GM23248 (cell line): Measurements from ENCODE around the gene CRIP1. TPM values are rescaled to one million over a fixed set of nuclear protein-coding genes. Genes with fewer than 3 reads are reported as not detected.

Experiments used
- DNase-seq: peaks from one replicate; pipeline ENCODE4 v3.0.0-alpha.2; 2015
- H2AFZ ChIP-seq: fragments of 200-600 bp; sonication (generic); 2 replicates; pipeline ENCODE4 v1.6.1; 2016; ENCODE audit warnings: antibody characterized with exemption
- H3F3A ChIP-seq: fragments of 200-600 bp; sonication (generic); 2 replicates; pipeline ENCODE4 v1.6.1; 2016; ENCODE audit warnings: mild to moderate bottlenecking, antibody characterized with exemption, mixed run types; ENCODE audit not compliant: insufficient read depth
- H3K27ac ChIP-seq: fragments of 200-600 bp; sonication (generic); 2 replicates; pipeline ENCODE4 v1.5.1; 2016; ENCODE audit warnings: mild to moderate bottlenecking
- H3K27me3 ChIP-seq: fragments of 200-600 bp; sonication (generic); replicated peaks from 2 replicates; pipeline ENCODE4 v1.6.1; 2016; ENCODE audit warnings: mild to moderate bottlenecking; ENCODE audit not compliant: insufficient read depth
- H3K36me3 ChIP-seq: fragments of 200-600 bp; sonication (generic); 2 replicates; pipeline ENCODE4 v1.6.1; 2016; ENCODE audit warnings: low read depth, mild to moderate bottlenecking
- H3K4me1 ChIP-seq: fragments of 200-600 bp; sonication (generic); 2 replicates; pipeline ENCODE4 v1.6.1; 2016; ENCODE audit warnings: mild to moderate bottlenecking; ENCODE audit not compliant: insufficient read depth
- H3K4me2 ChIP-seq: fragments of 200-600 bp; sonication (generic); one replicate; pipeline ENCODE4 v1.6.1; 2016; ENCODE audit warnings: mild to moderate bottlenecking; ENCODE audit not compliant: unreplicated experiment
- H3K4me3 ChIP-seq: fragments of 200-600 bp; sonication (generic); 2 replicates; pipeline ENCODE4 v1.5.1; 2016; ENCODE audit warnings: mild to moderate bottlenecking
- H3K79me2 ChIP-seq: fragments of 200-600 bp; sonication (generic); 2 replicates; pipeline ENCODE4 v1.6.1; 2016; ENCODE audit warnings: mild to moderate bottlenecking; ENCODE audit not compliant: insufficient read depth
- H3K9ac ChIP-seq: fragments of 200-600 bp; sonication (generic); 2 replicates; pipeline ENCODE4 v1.6.1; 2016; ENCODE audit warnings: mild to moderate bottlenecking
- H3K9me2 ChIP-seq: fragments of 200-600 bp; sonication (generic); 2 replicates; pipeline ENCODE4 v1.6.1; 2016; ENCODE audit warnings: mixed run types, mild to moderate bottlenecking, moderate library complexity; ENCODE audit not compliant: insufficient read depth
- H3K9me3 ChIP-seq: fragments of 200-600 bp; sonication (generic); one replicate; pipeline ENCODE4 v1.6.1; 2017; ENCODE audit warnings: low read depth
- H4K20me1 ChIP-seq: fragments of 200-600 bp; sonication (generic); 2 replicates; pipeline ENCODE4 v1.6.0; 2016; ENCODE audit not compliant: insufficient read depth
- EZH2 ChIP-seq: fragments of 200-600 bp; sonication (generic); IDR thresholded peaks from 2 replicates; pipeline ENCODE4 v1.6.1; 2018; ENCODE audit warnings: antibody characterized with exemption, mild to moderate bottlenecking; ENCODE audit not compliant: insufficient read depth, poor library complexity, severe bottlenecking
- EZH2phosphoT487 ChIP-seq: fragments of 200-600 bp; sonication (generic); IDR thresholded peaks from 2 replicates; pipeline ENCODE4 v1.6.1; 2018; ENCODE audit warnings: antibody characterized with exemption, moderate library complexity, mild to moderate bottlenecking, low read depth; ENCODE audit not compliant: insufficient read depth
- WGBS, 2 experiments: methylation state at CpG; one replicate each; pipeline ENCODE4 v1.1.6; 2015 to 2017; ENCODE audit warnings: low lambda C conversion rate in 2 of 2, low coverage in 1 of 2; ENCODE audit errors: missing lambda C conversion rate in 2 of 2; 5-methylcytosine and 5-hydroxymethylcytosine counted together
- in situ Hi-C: fragments of 300-500 bp; cut with MboI; formaldehyde crosslinking; loops from 2 replicates; pipeline ENCODE4 v1.15.0; 2020
- polyA plus RNA-seq: library from polyadenylated mRNA; unstranded; fragments of >200 nt; fragmentation: Nextera tagmentation; extraction: Ambion mirVana; gene quantifications from 2 replicates; pipeline ENCODE4 v1.2.1, GENCODE V29; 2016
- total RNA-seq: library from RNA; depleted of rRNA; stranded (reverse); fragments of >200 nt; shearing (Covaris generic); gene quantifications from 2 replicates; pipeline ENCODE4 v1.2.3, GENCODE V29; 2014

The CRIP1 gene
- total and polyA plus RNA-seq, 2 experiments from 2014 or later = 12.3 to 32.7 TPM

DNA sequence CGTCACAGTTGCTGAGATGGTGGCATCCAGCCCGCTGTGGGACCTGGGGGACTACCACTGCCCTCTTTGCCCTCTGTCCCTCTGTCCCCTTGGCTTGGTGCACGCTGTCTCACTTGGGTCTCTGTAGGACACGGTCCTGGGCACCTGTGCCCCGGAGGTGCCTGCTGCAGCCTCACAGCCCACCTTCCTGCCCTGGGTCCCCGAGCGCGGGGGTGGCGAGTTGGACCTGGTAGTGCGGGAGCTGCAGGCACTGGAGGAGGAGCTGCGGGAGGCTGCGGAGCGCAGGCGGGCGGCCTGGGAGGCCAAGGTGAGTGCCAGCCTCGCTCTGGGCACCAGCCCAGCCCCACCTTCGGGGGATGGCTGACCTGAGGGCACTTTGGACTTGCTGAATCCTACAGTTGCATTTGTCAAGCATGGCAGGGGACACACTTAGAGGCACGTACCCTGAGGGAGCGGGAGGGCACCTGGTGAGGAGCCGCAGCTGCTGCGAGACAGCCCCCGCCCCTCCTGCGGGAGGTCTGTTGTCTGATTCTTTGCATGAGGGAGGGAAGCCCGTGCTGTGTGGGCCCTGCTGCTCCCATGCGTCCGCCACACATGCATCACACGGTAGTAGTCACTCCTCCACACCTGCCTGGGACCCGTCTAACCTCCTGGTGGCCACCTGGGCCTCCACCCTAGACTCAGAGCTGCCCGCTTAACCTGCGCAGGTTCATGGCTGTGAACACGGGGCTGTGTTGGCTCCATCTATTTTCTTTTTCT is 11.2 kb downstream of the CRIP1 start:
- Histone ChIP-seq H3K9ac (no peak overlapping the region), H3K9me2 (no peaks in the 10 kb centered on the region), H2AFZ (no peak overlapping the region), H3K9me3 (no peaks in the 10 kb centered on the region), H3K36me3 (no peaks in the 10 kb centered on the region), H4K20me1 (no peaks in the 10 kb centered on the region), H3K4me2 (no peak overlapping the region), H3K79me2 (no peaks in the 10 kb centered on the region), H3K27ac (no peak overlapping the region), H3K4me1 (no peaks in the 10 kb centered on the region), H3K4me3 (no peak overlapping the region), H3F3A (no peaks in the 10 kb centered on the region), H3K27me3 (no peaks in the 10 kb centered on the region)
- no peak for DNase-seq
- TF ChIP-seq EZH2 (no peak), EZH2phosphoT487 (no peak)
- in situ Hi-C loops = no loop called here
- 93 to 95% methylated on average over 29 to 30 of the region's 31 CpGs for WGBS, 2 experiments

GRCh38 chr14:105498430-105499255 is 12.0 kb downstream of the CRIP1 start:
- whole genome bisulfite sequencing, 2 experiments = 90 to 91% methylated on average over 26 to 36 of the region's 36 CpGs
- Histone ChIP-seq H3K4me1 (no peaks in the 10 kb centered on the region), H3K4me2 (no peak overlapping the region), H3F3A (no peaks in the 10 kb centered on the region), H4K20me1 (no peaks in the 10 kb centered on the region), H3K9me3 (no peaks in the 10 kb centered on the region), H3K36me3 (no peaks in the 10 kb centered on the region), H3K9me2 (no peaks in the 10 kb centered on the region), H3K4me3 (no peak overlapping the region), H3K79me2 (no peaks in the 10 kb centered on the region), H3K27ac (no peak overlapping the region), H3K9ac (no peak overlapping the region), H3K27me3 (no peaks in the 10 kb centered on the region), H2AFZ (no peak overlapping the region)
- in situ Hi-C loops = no loop called here
- no peak for DNase-seq
- no peak for TF ChIP-seq EZH2phosphoT487
- TF ChIP-seq EZH2 = no peak

DNA sequence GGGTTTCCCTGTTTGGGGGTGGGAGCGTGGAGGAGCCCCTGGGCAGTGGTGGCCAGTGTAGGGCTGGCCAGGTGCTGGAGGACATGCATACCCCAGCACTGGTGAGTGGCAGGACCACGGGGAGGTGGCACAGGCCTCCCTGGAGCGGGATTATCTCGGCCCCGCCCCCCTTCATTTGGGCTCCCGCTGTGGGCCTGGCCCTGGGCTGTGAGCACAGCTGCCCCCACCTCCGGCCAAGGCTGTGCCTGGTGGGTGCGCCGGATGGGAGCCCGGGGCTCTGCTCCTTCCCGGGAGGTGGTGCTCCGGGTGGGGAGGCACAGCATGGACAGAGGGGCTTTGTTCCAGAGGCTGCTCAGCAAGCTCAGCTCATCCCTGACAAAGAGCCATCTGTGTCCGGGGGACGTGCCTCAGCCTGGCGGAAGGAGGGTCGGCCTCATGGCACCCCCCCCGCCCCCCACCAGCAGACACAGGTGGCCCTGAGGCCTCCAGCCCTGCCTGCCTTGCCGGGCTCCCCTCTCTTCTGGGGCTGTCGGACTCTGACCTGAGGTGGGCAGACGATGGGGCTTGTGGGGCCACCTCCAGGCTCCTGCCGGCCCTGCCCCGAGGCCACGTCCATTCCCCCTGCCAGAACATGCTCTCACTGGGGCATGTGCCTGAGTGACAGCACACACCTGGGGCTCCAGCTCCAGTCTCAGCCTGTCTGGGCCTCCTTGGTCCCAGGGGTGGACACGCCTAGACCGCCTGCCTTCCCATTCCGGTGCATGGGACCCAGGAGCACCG is 12.8 kb downstream of the CRIP1 start:
- no peak overlapping the region for H2AFZ ChIP-seq
- H3K9me2 ChIP-seq = no peaks in the 10 kb centered on the region
- H3K4me3 ChIP-seq = no peak overlapping the region
- in situ Hi-C loops = no loop called here
- H3F3A ChIP-seq = no peaks in the 10 kb centered on the region
- no peak overlapping the region for H3K4me2 ChIP-seq
- no peaks in the 10 kb centered on the region for H3K4me1 ChIP-seq
- H4K20me1 ChIP-seq = no peaks in the 10 kb centered on the region
- no peak overlapping the region for H3K27ac ChIP-seq
- no peaks in the 10 kb centered on the region for H3K9me3 ChIP-seq
- WGBS, 2 experiments = 80 to 87% methylated on average over 16 to 19 of the region's 27 CpGs
- no peaks in the 10 kb centered on the region for H3K27me3 ChIP-seq
- no peak for DNase-seq
- no peak overlapping the region for H3K9ac ChIP-seq
- no peaks in the 10 kb centered on the region for H3K79me2 ChIP-seq
- H3K36me3 ChIP-seq = no peaks in the 10 kb centered on the region
- TF ChIP-seq EZH2phosphoT487 = no peak
- no peak for TF ChIP-seq EZH2

- Histone ChIP-seq H3K4me2 (no peak overlapping the region), H3K27me3 (no peaks in the 10 kb centered on the region), H3K9ac (no peak overlapping the region), H3K36me3 (no peaks in the 10 kb centered on the region), H3K79me2 (no peaks in the 10 kb centered on the region), H3K9me2 (no peaks in the 10 kb centered on the region), H3K9me3 (no peaks in the 10 kb centered on the region), H3K4me3 (no peak overlapping the region), H3K27ac (no peak overlapping the region), H3F3A (no peaks in the 10 kb centered on the region), H3K4me1 (no peaks in the 10 kb centered on the region), H2AFZ (no peak overlapping the region), H4K20me1 (no peaks in the 10 kb centered on the region)
- in situ Hi-C loops = no loop called here
- TF ChIP-seq EZH2 (no peak), EZH2phosphoT487 (no peak)
- DNase-seq = no peak
- WGBS, 2 experiments = 91 to 93% methylated on average over 21 of the region's 21 CpGs
These were observed 13.5 kb downstream of the CRIP1 start for GRCh38 chr14:105500036-105500725.
